Coronary artery (tissue), 2 donors: ENCODE results near the gene PRDM15.

ENCODE experiments used
- DNase-seq: peaks from one replicate; pipeline ENCODE4 v3.0.0-alpha.2; 2017; ENCODE audit warnings: low spot score
- H3K27ac ChIP-seq, 2 donors: fragments of 200-600 bp; sonication (generic); one replicate each; pipeline ENCODE4 v1.5.1; 2016 to 2019
- H3K4me3 ChIP-seq: fragments of 200-600 bp; sonication (generic); 2 replicates; pipeline ENCODE4 v1.5.1; 2016; ENCODE audit warnings: mild to moderate bottlenecking, moderate library complexity
- CTCF ChIP-seq: fragments of 200-600 bp; sonication (generic); IDR thresholded peaks from one replicate; pipeline ENCODE4 v1.5.1; 2019; ENCODE audit warnings: antibody characterized with exemption

PRDM15 gene

GRCh38 chr21:41781050-41781410, 98.1 kb downstream of the PRDM15 start:
- H3K27ac ChIP-seq = no peak overlapping the region
- no peak overlapping the region for H3K4me3 ChIP-seq

GRCh38 chr21:41780337-41781049, 98.7 kb downstream of the PRDM15 start:
- TF ChIP-seq CTCF = no peak
- Histone ChIP-seq H3K27ac (no peak overlapping the region), H3K4me3 (no peak overlapping the region)
- no peak for DNase-seq

More at GRCh38 chr21:41781050-41781410, 98.1 kb downstream of the PRDM15 start:
- DNase-seq = no peak
- no peak for TF ChIP-seq CTCF

- no peak for DNase-seq
- Histone ChIP-seq H3K4me3 (no peak overlapping the region), H3K27ac (no peak overlapping the region)
- no peak for TF ChIP-seq CTCF
Observed at GRCh38 chr21:41779659-41780058, 99.5 kb downstream of the PRDM15 start.

- Histone ChIP-seq H3K27ac (no peak overlapping the region), H3K4me3 (no peak overlapping the region)
- DNase-seq = no peak
- TF ChIP-seq CTCF = no peak
Observed at GRCh38 chr21:41778930-41779600, 100.1 kb downstream of the PRDM15 start.

GRCh38 chr21:41777951-41778815, 101.0 kb downstream of the PRDM15 start:
- Histone ChIP-seq H3K4me3 (peak overlapping the region; percentile 41), H3K27ac (peak overlapping the region; percentile 61 to 85)
- TF ChIP-seq CTCF = peak; percentile 96
- DNase-seq = peak; percentile 96

- DNase-seq = no peak
- no peak for TF ChIP-seq CTCF
- no peak overlapping the region for H3K4me3 ChIP-seq
- H3K27ac ChIP-seq = peak overlapping the region in 1 of 2 donors; percentile 85
Observed at GRCh38 chr21:41776778-41777177, 102.4 kb downstream of the PRDM15 start.
